ENCODE measurements around the gene NEDD4L.

The NEDD4L gene

DNA sequence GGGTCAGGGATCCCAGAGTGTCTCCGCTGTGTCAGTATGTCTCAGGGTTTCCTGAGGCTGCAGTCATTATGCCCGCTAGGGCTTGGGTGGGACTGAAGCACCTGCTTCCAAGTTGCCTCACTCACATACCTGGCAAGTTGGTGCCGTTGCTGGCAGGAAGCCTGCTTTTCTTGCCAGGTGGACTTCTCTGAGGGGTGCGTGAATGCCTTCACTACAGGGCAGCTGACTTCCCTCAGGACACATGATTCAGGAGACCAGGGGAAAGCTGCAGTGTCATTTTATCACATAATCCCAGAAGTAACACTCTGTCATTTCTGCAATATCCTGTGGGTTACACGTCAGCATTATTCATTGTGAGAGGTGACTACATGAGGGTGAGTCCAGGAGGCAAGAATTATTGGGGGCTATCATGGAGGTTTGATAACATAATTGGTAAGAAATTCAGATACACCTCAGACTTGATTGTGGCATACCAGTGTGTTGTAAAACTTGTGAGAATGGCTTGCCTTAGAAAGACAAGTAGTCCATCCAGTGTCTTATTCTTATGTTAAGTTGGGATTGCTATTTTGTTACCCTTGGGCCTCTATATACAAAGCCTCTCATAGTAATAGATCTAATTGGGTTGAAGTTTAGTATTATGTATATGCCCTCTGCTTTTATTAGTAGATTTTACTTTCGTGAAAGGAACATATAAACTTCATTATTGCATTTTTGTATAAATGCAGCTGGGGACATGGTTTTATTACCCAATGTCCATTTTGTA lies 44.1 kb downstream of the NEDD4L start:
- no peak for FAIRE-seq
- DNase-seq (ENCODE audit: extremely low spot score, insufficient read length, low read depth), result no peak

DNA sequence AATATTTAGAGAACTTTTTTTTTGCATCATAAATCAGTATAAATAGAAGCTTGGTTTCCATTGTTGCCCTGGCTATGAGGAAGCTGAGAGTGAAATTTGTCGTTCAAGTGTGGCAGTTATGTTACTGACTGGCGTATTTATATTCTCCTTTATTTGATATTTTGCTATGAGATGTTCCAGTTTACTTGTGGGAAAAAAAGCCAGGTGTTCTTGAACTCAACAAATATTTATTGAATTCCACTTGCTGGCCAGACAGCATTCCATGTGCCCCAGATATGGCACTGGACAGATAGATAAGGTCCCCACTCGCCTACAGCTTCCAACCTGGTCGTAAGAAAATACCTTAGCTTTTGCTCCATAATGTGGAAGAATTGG lies 44.7 kb downstream of the NEDD4L start:
- DNase-seq (ENCODE audit: extremely low spot score, insufficient read length, low read depth) (no peak), FAIRE-seq (no peak)

DNA sequence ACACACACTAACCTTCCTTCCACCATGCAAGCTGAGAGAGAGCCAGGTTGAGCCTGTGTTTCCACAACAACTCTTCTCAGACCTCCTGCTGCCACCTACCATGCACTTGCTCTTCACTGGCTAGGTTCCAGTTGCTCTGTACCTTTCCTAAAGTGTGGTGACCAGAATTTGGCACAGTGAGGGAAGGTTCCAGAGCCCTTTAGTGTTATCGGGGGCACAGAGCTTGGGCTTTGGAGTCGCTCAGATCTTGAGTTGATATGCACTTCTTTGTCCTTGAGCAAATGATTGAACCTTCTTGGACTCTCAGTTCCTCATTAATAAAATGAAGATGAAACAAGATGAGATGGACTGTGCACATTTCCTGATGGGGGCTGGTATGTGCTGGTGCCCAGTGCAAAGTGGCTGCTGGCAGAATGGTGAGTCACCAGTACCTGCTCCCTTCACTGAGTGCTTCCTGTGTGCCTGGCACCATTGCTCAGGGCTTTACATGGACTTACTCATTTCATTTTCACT lies 47.1 kb downstream of the NEDD4L start:
- FAIRE-seq, result peak; percentile 86
- DNase-seq (ENCODE audit: extremely low spot score, insufficient read length, low read depth), result peak; percentile 22

DNA sequence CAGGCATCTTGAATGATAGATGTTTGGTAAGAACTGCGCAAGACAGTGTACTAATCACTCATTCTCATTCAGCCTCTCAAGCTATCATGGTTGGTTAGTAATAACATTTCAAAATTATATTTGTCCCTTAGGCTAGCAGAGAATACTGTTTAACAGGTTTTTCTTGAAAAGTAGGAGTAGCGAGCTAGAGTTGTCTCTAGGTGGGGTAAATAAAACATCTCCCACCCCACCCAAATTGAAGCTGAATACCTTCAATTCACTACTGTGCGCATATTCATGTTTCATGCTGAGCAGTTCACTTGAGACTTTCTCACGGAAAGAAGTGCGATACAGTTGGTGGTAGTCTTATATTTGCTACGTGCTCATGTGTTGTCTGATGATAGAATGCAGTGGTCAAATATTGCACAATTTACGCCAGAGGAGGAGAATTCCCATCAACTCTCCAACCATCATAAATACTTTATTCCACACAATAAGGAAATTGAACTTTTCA lies 49.3 kb downstream of the NEDD4L start:
- FAIRE-seq, result no peak
- DNase-seq (ENCODE audit: extremely low spot score, insufficient read length, low read depth), result no peak

DNA sequence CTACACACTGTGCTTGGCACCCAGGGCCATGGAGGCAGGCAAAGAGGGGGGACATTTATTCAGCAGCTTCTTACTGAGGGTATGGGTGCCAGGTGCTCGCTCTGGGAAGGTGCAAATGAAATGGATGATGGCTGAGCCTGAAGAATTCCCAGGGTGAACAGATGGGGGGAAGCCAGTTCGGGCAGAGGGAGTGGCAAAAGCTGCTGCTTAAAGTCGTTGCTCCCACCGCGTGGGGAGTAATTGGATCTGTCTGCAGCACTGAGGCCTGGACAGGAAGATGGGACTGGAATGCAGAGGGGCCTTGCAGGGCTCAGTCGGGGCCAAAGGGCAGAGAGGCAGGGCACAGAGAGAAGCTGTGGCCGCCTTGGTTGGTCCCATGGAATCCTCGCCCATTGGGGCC lies 51.2 kb downstream of the NEDD4L start:
- no peak for FAIRE-seq
- DNase-seq (ENCODE audit: extremely low spot score, insufficient read length, low read depth), result no peak

DNA sequence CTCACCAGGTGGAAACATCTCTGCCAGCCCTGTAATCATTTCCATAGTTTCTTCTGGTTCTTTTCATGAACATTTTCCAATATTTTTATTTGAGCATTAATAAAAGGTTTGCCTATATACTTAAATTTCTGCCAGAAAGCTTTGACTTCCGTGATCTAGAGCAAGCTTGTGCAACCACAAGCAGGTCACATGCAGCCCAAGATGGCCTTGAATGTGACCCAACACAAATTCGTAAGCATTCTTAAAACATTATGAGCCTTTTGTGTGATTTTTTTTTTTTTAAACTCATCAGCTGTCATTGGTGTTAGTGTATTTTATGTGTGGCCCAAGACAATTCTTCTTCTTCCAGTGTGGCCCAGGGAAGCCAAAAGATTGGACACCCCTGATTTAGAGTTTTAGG lies 51.6 kb downstream of the NEDD4L start:
- FAIRE-seq (no peak), DNase-seq (ENCODE audit: extremely low spot score, insufficient read length, low read depth) (no peak)

DNA sequence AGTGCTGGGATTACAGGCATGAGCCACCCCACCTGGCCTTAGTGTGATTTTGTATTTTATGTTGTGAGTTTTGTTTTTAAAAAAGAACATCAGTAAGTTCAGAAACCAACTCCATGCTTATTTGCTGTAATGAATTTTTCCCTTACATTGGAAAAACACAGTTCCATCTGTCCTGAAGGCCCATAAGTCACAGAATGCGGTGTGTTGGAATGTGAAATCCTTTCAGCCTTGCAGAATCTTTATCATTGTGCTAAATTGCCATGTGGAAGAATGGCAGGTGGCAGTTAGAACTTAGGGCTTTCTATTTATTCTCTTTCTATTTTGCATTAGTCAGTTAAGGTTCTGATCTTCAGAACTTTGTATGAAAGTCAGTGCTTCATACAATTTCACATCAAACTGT lies 52.6 kb downstream of the NEDD4L start:
- no peak for DNase-seq (ENCODE audit: extremely low spot score, insufficient read length, low read depth)
- no peak for FAIRE-seq

DNA sequence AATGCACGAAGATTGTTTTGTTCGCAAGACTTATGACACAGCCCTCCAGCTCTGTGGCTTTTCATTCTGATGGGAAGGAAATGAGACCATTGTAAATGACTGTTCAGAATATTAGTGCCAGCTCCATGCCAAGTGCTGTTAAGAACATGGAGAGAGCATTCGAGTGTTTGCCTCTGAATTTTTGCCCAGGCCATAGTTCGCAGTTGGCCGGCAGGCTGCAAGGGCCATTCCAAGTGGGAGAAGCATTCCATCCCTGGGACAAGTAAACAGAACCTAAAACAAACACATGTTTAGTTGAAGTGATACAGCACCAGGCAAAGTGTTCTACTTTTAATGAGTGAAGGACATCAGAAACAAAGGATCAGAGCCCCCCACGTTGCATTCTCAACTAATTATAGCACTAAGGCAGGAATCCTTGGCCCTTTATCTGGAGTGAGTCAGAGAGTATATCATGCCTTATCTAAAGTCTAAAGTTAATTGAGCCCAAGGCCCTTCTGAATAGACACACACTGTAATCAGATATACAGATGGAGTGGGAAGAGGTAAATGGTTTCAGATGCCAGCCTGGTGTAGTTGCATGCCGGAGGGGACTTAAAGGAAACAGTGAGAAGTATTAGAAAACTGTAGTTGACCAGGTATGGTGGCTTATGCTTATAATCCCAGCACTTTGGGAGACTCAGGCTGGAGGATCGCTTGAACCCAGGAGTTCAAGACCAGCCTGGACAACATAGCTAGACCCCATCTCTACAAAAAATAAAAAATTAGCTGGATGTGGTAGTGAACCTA lies 53.3 kb downstream of the NEDD4L start:
- DNase-seq (ENCODE audit: extremely low spot score, insufficient read length, low read depth) (no peak), FAIRE-seq (no peak)

DNA sequence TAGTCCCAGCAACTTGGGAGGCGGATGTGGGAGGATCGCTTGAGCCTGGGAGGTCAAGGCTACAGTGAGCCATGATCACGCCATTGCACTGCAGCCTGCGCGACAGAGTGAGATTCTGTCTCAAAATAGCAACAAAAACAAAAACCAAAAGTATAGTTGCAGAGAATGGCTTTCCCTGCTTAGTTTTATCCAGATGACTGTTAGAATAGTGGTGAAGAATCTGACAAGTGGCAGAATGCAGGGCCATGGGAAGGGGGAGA lies 53.8 kb downstream of the NEDD4L start:
- DNase-seq (ENCODE audit: extremely low spot score, insufficient read length, low read depth), result no peak
- no peak for FAIRE-seq

DNA sequence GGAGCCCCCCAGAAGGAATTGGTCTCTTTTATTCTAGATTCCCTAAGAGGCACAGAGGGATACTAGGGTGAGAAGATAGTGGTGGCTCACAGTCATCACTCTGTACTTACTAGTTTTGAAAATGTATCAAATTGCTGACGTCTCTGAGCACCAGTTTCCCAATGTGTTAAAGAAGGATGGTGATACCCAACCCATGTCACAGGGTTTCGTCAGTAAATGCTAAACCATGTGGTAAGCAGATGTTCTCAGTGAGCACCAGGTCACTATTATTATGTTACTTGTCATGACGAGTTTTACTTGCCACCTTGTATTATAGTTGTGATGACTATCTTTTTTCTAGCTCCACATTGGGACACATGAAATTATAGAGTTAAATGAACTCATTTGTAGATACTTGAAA lies 54.7 kb downstream of the NEDD4L start:
- no peak for FAIRE-seq
- DNase-seq (ENCODE audit: extremely low spot score, insufficient read length, low read depth), result no peak

DNA sequence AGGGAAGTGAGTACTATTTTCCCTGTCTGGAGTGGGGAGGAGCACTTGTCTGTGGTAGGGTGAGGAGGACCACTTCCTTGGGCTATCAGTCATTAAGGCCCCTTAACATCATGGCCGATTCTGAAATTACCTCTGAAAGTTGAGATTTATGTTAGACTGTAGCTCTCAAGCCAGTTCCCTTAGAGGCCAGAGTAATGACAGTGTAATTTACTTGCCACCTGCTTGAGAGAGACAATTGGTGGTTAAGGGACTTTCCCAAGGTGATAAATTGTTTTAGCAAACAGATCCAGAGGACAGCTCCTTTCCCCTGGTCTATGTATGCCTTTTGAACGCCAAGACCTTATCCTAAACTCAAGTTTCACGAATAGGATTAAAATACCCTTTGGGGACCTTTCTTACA lies 56.1 kb downstream of the NEDD4L start:
- DNase-seq (ENCODE audit: extremely low spot score, insufficient read length, low read depth) (no peak), FAIRE-seq (peak; percentile 77)

DNA sequence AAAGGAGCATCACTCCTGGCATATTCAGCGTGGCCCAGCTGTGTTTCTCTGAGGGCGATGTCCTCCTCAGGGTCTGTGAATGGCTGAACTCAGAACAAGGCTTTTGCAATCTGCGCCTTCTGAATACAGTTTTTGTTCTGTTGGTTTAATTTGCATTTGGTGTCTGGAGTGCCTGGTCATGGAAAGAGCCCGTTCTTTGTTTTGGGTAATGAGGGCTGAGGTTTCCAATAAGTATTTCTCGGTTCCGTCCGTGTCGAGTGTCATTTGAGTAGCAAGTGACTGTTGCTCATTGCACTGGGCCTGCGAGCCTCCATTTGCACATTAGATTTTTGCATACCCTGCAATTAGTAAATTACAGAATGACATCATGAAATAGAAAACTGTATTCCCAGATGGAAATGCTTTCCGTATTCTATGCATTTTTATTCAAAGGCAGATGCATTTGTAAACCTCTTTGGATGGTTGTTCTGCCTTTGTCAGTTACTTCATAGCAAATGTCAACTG lies 57.3 kb downstream of the NEDD4L start:
- DNase-seq (ENCODE audit: extremely low spot score, insufficient read length, low read depth) (no peak), FAIRE-seq (peak; percentile 42)

DNA sequence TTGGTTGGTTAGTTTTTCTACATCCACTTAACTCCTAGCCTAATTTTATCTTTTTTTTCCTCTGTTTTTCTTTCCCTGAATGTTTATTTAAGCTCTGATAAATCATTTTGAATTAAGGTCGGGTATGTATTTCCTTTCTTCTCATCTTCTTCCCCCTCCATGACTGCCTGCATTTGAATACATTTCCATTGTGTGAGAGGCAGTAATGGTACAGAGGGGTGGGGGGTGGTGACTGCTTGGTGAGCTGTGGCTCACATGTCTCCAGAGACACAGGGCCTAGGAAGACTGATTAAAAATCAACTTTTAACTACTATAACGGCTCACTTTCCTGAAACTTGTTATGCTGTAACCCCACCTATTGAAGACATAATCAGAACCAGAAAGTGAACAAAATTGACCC lies 58.0 kb downstream of the NEDD4L start:
- FAIRE-seq (peak; percentile 48), DNase-seq (ENCODE audit: extremely low spot score, insufficient read length, low read depth) (no peak)

DNA sequence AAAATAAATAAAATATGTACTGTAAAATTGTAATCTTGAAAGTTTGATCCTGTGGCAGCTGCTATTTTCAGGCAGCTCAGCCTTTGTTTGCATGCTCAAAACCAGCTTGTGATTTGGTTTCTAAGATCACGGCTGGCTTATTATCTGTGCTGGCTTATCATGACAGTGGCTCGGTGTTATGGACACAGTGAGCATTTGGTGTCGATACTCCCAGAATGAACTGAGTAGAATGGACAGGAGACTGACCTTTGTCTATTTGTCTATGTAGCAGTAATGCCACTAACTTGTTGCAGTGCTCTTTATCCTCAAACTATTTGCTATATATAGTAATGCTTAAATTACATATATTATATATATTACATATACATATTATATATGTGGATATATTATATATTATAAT lies 58.8 kb downstream of the NEDD4L start:
- no peak for DNase-seq (ENCODE audit: extremely low spot score, insufficient read length, low read depth)
- FAIRE-seq, result no peak

DNA sequence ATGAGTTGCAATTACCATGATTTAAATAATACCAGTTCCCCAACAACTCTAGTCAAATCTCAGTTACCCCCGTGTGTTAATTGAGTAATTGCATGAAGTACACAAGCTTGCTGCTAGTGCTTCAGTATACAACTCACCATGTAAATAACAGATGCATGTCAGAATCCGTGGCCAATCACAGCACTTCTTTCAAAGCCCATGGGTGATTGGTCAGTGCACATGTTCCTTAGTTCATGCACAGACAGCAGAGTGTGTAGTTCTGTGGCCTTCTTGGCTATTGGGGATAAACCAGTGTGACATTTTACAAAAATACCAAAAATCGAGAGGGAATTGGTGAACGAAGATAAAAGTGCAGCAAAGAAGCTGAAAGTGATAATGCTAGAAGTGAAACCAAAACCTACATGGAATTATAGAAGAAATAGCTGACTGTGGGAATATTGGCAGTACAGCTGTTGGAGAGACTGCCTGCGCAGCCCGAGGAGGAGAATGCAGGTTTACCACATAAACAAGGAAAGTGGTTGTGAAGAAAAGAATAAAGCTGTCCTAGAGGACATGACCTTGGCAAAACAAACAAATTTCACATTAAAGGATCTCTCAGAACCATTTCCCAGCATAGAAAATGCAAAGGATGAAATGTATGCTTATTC lies 59.4 kb downstream of the NEDD4L start:
- DNase-seq (ENCODE audit: extremely low spot score, insufficient read length, low read depth) (no peak), FAIRE-seq (no peak)

DNA sequence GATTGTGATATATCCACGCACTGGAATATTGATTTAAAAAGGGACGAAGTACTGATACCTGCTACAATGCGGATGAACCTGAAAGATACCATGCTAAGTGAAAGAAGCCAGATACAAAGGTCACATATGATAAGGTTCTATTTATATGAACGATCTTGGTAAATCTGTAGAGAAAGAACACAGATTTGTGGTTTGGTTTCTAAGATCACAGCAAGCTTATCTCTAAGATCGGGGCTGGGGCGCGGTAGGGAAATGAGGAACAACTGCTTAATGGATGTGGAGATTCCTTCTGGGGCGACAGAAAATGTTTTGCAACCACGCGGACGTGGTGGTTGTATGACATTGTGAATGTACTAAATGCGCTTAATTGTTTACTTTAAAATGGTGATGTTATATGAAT lies 60.1 kb downstream of the NEDD4L start:
- FAIRE-seq (no peak), DNase-seq (ENCODE audit: extremely low spot score, insufficient read length, low read depth) (no peak)

DNA sequence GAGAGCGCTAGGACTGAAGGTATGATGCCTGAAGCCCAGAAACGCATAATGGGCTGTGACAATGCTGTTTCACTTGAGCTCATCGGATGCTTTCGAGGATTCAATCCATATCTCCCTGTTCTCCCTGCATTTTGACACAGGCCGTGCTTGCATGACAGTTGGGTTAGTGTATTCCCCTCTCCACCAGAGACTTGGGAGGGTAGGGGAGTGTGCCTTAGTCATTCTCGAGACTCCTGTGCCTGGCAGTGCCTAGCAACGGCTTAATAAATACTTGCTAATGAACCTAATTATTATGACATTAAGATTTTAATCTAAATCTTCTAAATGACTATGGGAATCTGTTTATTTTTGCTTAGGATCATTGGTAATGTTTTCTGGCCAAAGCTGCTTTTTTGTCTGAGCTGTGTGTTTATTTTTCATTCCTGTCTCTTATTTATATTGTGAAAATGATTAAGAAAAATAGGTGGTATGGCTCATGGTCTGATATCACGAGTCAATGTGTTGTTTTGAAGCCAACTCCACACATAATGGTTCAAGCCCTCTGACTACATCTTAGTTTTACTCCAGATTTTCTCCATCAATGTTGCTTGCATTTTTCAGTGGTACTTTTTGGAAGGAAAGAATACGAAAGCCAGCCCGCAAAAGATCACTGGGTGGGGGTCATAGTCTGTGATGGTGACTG lies 61.3 kb downstream of the NEDD4L start:
- no peak for FAIRE-seq
- no peak for DNase-seq (ENCODE audit: extremely low spot score, insufficient read length, low read depth)

DNA sequence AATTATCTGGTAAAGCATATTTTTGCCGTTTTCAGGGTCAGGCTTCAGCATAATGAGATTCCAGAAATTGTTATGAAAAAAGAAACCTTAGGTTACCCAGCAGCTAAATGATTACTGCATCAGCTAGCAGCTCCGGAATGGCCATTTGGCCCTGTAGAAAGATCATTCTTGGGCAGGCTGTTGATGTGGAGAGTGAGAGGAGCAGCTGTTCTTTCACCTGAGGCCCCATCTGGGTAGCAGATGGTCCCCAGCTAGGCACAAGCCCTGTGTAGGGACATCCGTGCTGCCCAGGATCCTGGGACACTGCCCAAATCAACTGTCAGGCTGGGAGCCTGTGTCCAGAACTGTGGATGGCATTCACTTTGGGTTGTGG lies 61.8 kb downstream of the NEDD4L start:
- no peak for FAIRE-seq

DNA sequence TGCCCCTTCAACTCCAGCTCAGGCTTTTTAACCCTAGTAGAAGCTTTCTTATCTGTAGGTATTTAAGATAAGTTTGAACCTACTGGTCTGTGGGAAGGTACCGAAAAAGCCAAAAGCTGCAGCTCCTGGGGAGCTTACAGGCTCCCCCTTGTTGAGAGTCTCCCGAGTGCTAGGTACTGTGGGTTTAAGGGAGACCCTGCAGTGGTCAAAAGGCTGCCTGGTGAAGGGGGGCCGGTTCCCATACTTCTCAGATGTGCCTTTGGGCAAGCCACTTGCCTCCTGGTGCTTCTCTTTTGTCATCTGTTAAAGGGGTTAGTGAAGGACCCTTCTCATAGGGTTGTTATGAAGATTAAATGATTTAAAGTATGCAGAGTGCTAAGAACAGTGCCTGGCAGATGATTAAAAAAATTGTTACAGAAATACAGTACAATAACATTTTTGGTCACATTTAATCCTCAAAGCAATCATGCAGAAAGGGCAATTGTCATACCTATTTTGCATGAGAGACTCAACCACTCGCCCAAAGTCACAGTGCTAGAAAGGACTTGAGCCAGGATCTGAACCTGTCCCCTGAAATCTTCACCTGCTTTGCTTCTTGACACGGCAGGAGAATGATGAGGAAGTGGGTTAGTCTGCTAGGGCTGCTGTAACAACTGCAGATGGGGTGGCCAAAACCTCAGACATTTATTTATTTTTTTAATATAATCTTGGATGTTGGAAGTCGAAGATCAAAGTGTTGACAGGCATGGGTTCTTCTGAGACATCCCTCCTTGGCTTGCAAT lies 62.5 kb downstream of the NEDD4L start:
- DNase-seq (ENCODE audit: extremely low spot score, insufficient read length, low read depth), result no peak
- peak; percentile 55 for FAIRE-seq

More for the DNA sequence above, 61.8 kb downstream of the NEDD4L start:
- DNase-seq (ENCODE audit: extremely low spot score, insufficient read length, low read depth), result no peak

DNA sequence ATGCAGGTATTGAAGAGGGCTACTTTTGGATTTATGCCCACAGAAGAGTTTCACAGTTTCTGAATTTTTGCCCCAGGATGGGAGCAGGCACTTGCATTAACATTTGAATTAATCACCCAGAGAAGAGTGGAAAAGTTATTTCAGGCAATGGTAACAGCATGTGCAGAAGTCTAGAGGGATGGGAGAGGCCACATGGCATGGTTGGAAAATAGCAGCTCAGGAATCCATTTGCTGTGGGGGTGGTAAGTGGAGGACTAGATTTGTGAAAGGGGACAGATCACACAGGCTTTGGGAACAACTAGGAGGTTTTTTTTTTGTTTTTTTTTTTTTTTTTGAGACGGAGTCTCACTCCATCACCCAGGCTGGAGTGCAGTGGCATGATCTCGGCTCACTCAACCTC lies 65.2 kb downstream of the NEDD4L start:
- no peak for FAIRE-seq
- no peak for DNase-seq (ENCODE audit: extremely low spot score, insufficient read length, low read depth)
